Vagina (tissue), 2 donors: ENCODE data around the gene TOPBP1.

Experiments
- POLR2A ChIP-seq, 2 donors: fragments of 450-650 bp; IDR thresholded peaks; one replicate each; pipeline ENCODE4 v1.6.1; 2017; ENCODE audit warnings: antibody characterized with exemption in 2 of 2, mild to moderate bottlenecking in 2 of 2, moderate library complexity in 2 of 2
- TF ChIP-seq, protein P1 (sequence below), 3 experiments: fragments of 450-650 bp in 2 of 3; fragments of 200-600 bp in 1 of 3; sonication (generic) in 1 of 3; IDR thresholded peaks; one replicate each; pipeline ENCODE4 v1.5.1; 2017 to 2019; ENCODE audit warnings: antibody characterized with exemption in 3 of 3, mild to moderate bottlenecking in 2 of 3, moderate library complexity in 2 of 3

DNA sequence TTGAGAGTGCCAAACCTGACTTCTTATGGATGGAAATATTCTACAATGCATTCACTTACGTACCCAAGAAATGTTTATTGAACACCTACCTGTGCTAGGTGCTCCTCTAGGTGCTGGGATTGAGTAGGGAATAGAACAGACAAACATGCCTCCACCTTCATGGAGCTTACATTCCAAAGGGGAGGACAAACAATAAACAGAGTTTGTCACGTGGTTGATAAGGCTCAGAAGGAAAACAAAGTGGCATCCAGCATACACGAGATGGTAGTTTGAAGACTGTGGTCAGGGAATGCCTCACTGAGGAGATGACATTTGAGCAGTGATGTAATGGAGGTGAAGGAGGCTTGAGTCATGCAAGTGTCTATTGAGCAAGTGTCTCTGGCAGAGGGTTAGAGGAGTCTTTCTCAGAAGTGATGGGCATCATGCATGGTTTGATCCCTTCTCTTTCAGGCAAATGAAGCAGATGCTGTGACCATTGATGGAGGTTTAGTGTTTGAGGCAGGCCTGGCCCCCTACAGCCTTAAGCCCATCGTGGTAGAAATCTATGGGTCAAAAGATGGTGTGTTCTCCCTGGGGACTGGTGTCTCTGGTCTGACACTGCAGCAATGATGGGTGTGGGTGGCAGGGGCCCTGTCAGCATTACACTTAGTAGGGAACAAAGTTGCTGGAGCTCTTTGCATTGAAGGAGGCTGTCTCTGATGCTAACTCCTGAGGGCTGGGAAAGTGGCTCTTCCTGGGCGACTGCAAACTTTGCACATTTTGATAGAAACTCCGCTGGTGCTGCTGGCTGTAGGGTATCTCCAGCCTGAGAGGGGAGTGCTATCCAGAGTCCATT lies 29.7 kb upstream of the TOPBP1 start:
- no peak for TF ChIP-seq POLR2A (IDR thresholded peaks at IDR 0.05)
- TF ChIP-seq, protein P1, sequence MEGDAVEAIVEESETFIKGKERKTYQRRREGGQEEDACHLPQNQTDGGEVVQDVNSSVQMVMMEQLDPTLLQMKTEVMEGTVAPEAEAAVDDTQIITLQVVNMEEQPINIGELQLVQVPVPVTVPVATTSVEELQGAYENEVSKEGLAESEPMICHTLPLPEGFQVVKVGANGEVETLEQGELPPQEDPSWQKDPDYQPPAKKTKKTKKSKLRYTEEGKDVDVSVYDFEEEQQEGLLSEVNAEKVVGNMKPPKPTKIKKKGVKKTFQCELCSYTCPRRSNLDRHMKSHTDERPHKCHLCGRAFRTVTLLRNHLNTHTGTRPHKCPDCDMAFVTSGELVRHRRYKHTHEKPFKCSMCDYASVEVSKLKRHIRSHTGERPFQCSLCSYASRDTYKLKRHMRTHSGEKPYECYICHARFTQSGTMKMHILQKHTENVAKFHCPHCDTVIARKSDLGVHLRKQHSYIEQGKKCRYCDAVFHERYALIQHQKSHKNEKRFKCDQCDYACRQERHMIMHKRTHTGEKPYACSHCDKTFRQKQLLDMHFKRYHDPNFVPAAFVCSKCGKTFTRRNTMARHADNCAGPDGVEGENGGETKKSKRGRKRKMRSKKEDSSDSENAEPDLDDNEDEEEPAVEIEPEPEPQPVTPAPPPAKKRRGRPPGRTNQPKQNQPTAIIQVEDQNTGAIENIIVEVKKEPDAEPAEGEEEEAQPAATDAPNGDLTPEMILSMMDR (IDR thresholded peaks at IDR 0.05): no peak
